Measurements from ENCODE around the gene TDP2.
"Not testable (repeated sequence)": the region's sequence is repeated elsewhere in the genome, so short reads cannot be mapped to it uniquely, and the experiment has no call there.

Gene TDP2

GRCh38 chr6:24668066-24668996 is 1.6 kb upstream of the TDP2 start:
- Histone ChIP-seq H3K9me3 (ENCODE audit: control insufficient read depth, insufficient read depth, low read length) (peaks cover 16% of the 10 kb centered on the region), H3K36me3 (ENCODE audit: insufficient read depth, low read length) (peaks cover 12% of the 10 kb centered on the region; the same call in 1 of the 2 replicates), H3K9ac (ENCODE audit: low read depth, low read length) (0 out of 2 replicates have a peak overlapping the region, but pooled peaks have one; percentile 95)
- not testable (repeated sequence) for H3K4me1 ChIP-seq (ENCODE audit: insufficient read depth, low read length)

- H3K4me1 ChIP-seq (ENCODE audit: insufficient read depth, low read length), result no peaks in the 10 kb centered on the region
- peak overlapping the region; percentile 95 for H3K9ac ChIP-seq (ENCODE audit: low read depth, low read length)
- H3K36me3 ChIP-seq (ENCODE audit: insufficient read depth, low read length), result peaks cover 17% of the 10 kb centered on the region; the same call in 1 of the 2 replicates
Observed at GRCh38 chr6:24667378-24667803, 692 bp upstream of the TDP2 start.

GRCh38 chr6:24666097-24666640 is 530 bp downstream of the TDP2 start:
- Histone ChIP-seq H3K9ac (ENCODE audit: low read depth, low read length) (peak overlapping the region; percentile 95), H3K9me3 (ENCODE audit: control insufficient read depth, insufficient read depth, low read length) (0 out of 2 replicates have a peak, but pooled peaks cover 5% of the 10 kb centered on the region), H3K4me1 (ENCODE audit: insufficient read depth, low read length) (no peaks in the 10 kb centered on the region), H3K36me3 (ENCODE audit: insufficient read depth, low read length) (peaks cover 17% of the 10 kb centered on the region; the same call in 1 of the 2 replicates)

More at GRCh38 chr6:24667378-24667803, 692 bp upstream of the TDP2 start:
- H3K9me3 ChIP-seq (ENCODE audit: control insufficient read depth, insufficient read depth, low read length), result peaks cover 11% of the 10 kb centered on the region

- Histone ChIP-seq H3K4me1 (ENCODE audit: insufficient read depth, low read length) (peaks cover 10% of the 10 kb centered on the region), H3K36me3 (ENCODE audit: insufficient read depth, low read length) (peaks cover 14% of the 10 kb centered on the region; the same call in 1 of the 2 replicates), H3K9ac (ENCODE audit: low read depth, low read length) (no peak overlapping the region), H3K9me3 (ENCODE audit: control insufficient read depth, insufficient read depth, low read length) (no peaks in the 10 kb centered on the region)
Observed at GRCh38 chr6:24664046-24664987, 2.4 kb downstream of the TDP2 start.

- H3K36me3 ChIP-seq (ENCODE audit: insufficient read depth, low read length), result peaks cover 14% of the 10 kb centered on the region; the same call in 1 of the 2 replicates
Observed at GRCh38 chr6:24663189-24663588, 3.5 kb downstream of the TDP2 start.

GRCh38 chr6:24662236-24662635 is 4.5 kb downstream of the TDP2 start:
- H3K4me1 ChIP-seq (ENCODE audit: insufficient read depth, low read length), result peaks cover 17% of the 10 kb centered on the region
- no peaks in the 10 kb centered on the region for H3K9me3 ChIP-seq (ENCODE audit: control insufficient read depth, insufficient read depth, low read length)
- peaks cover 14% of the 10 kb centered on the region; the same call in 1 of the 2 replicates for H3K36me3 ChIP-seq (ENCODE audit: insufficient read depth, low read length)
- no peak overlapping the region for H3K9ac ChIP-seq (ENCODE audit: low read depth, low read length)

More at GRCh38 chr6:24663189-24663588, 3.5 kb downstream of the TDP2 start:
- H3K9ac ChIP-seq (ENCODE audit: low read depth, low read length), result no peak overlapping the region
- H3K9me3 ChIP-seq (ENCODE audit: control insufficient read depth, insufficient read depth, low read length), result no peaks in the 10 kb centered on the region
- peaks cover 17% of the 10 kb centered on the region for H3K4me1 ChIP-seq (ENCODE audit: insufficient read depth, low read length)

- Histone ChIP-seq H3K36me3 (ENCODE audit: insufficient read depth, low read length) (peaks cover 14% of the 10 kb centered on the region; the same call in 1 of the 2 replicates), H3K4me1 (ENCODE audit: insufficient read depth, low read length) (peaks cover 17% of the 10 kb centered on the region)
- H3K9ac ChIP-seq (ENCODE audit: low read depth, low read length); H3K9me3 ChIP-seq (ENCODE audit: control insufficient read depth, insufficient read depth, low read length): not testable (repeated sequence)
Observed at GRCh38 chr6:24661759-24662158, 4.9 kb downstream of the TDP2 start.

- H3K4me1 ChIP-seq (ENCODE audit: insufficient read depth, low read length), result peaks cover 17% of the 10 kb centered on the region
- no peak overlapping the region for H3K9ac ChIP-seq (ENCODE audit: low read depth, low read length)
- peaks cover 13% of the 10 kb centered on the region; the same call in 1 of the 2 replicates for H3K36me3 ChIP-seq (ENCODE audit: insufficient read depth, low read length)
- H3K9me3 ChIP-seq (ENCODE audit: control insufficient read depth, insufficient read depth, low read length), result no peaks in the 10 kb centered on the region
Observed at GRCh38 chr6:24660105-24660504, 6.6 kb downstream of the TDP2 start.

GRCh38 chr6:24659561-24659960 is 7.1 kb downstream of the TDP2 start:
- Histone ChIP-seq H3K9ac (ENCODE audit: low read depth, low read length) (no peak overlapping the region), H3K4me1 (ENCODE audit: insufficient read depth, low read length) (peaks cover 17% of the 10 kb centered on the region), H3K36me3 (ENCODE audit: insufficient read depth, low read length) (peaks cover 9% of the 10 kb centered on the region; the same call in 1 of the 2 replicates), H3K9me3 (ENCODE audit: control insufficient read depth, insufficient read depth, low read length) (no peaks in the 10 kb centered on the region)

- peaks cover 7% of the 10 kb centered on the region; the same call in 1 of the 2 replicates for H3K36me3 ChIP-seq (ENCODE audit: insufficient read depth, low read length)
- no peak overlapping the region for H3K9ac ChIP-seq (ENCODE audit: low read depth, low read length)
- H3K4me1 ChIP-seq (ENCODE audit: insufficient read depth, low read length), result peaks cover 17% of the 10 kb centered on the region
- H3K9me3 ChIP-seq (ENCODE audit: control insufficient read depth, insufficient read depth, low read length), result no peaks in the 10 kb centered on the region
Observed at GRCh38 chr6:24658573-24659560, 7.8 kb downstream of the TDP2 start.

- H3K4me1 ChIP-seq (ENCODE audit: insufficient read depth, low read length), result peaks cover 16% of the 10 kb centered on the region
- peaks cover 14% of the 10 kb centered on the region for H3K36me3 ChIP-seq (ENCODE audit: insufficient read depth, low read length)
- no peak overlapping the region for H3K9ac ChIP-seq (ENCODE audit: low read depth, low read length)
- no peaks in the 10 kb centered on the region for H3K9me3 ChIP-seq (ENCODE audit: control insufficient read depth, insufficient read depth, low read length)
Observed at GRCh38 chr6:24655215-24655614, 11.5 kb downstream of the TDP2 start.

- Histone ChIP-seq H3K4me1 (ENCODE audit: insufficient read depth, low read length) (peaks cover 2% of the 10 kb centered on the region; the same call in 1 of the 2 replicates), H3K36me3 (ENCODE audit: insufficient read depth, low read length) (peaks cover 15% of the 10 kb centered on the region), H3K9ac (ENCODE audit: low read depth, low read length) (no peak overlapping the region), H3K9me3 (ENCODE audit: control insufficient read depth, insufficient read depth, low read length) (no peaks in the 10 kb centered on the region)
Observed at GRCh38 chr6:24650365-24650764, 16.3 kb downstream of the TDP2 start.

- no peak overlapping the region for H3K9ac ChIP-seq (ENCODE audit: low read depth, low read length)
- no peaks in the 10 kb centered on the region for H3K9me3 ChIP-seq (ENCODE audit: control insufficient read depth, insufficient read depth, low read length)
- peaks cover 15% of the 10 kb centered on the region for H3K36me3 ChIP-seq (ENCODE audit: insufficient read depth, low read length)
- H3K4me1 ChIP-seq (ENCODE audit: insufficient read depth, low read length), result peaks cover 2% of the 10 kb centered on the region; the same call in 1 of the 2 replicates
Observed at GRCh38 chr6:24649691-24650090, 17.0 kb downstream of the TDP2 start.

Data from ES-I3 (cell line).